Measurements from ENCODE around the gene RNF183.

The RNF183 gene

DNA sequence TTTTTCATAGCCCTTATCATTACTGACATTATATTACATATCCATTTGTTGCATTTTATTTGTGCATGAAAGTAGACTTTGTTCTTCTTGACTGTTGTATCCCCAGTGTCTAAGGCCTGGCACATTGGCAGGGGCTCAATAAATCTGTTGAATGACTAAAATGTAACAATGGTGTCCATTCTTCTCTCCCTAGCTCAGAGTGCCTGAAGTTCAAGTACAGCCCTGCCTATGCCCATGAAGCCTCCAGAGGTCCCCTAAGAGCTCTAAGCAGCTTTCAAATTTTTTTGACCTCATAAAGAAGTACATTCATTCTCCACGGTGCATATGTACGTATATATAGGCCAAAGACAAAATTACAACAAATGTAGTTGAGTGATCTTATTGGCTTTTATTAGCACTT, 42.0 kb upstream of the RNF183 start (continued):
- TF ChIP-seq, protein P1, sequence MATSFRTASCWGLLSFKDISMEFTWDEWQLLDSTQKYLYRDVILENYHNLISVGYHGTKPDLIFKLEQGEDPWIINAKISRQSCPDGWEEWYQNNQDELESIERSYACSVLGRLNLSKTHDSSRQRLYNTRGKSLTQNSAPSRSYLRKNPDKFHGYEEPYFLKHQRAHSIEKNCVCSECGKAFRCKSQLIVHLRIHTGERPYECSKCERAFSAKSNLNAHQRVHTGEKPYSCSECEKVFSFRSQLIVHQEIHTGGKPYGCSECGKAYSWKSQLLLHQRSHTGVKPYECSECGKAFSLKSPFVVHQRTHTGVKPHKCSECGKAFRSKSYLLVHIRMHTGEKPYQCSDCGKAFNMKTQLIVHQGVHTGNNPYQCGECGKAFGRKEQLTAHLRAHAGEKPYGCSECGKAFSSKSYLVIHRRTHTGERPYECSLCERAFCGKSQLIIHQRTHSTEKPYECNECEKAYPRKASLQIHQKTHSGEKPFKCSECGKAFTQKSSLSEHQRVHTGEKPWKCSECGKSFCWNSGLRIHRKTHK (tag by site-specific recombination; IDR thresholded peaks at IDR 0.05) = no peak
- no peak for TF ChIP-seq KLF1 (tag by site-specific recombination; IDR thresholded peaks at IDR 0.05)
- TF ChIP-seq, protein P2, sequence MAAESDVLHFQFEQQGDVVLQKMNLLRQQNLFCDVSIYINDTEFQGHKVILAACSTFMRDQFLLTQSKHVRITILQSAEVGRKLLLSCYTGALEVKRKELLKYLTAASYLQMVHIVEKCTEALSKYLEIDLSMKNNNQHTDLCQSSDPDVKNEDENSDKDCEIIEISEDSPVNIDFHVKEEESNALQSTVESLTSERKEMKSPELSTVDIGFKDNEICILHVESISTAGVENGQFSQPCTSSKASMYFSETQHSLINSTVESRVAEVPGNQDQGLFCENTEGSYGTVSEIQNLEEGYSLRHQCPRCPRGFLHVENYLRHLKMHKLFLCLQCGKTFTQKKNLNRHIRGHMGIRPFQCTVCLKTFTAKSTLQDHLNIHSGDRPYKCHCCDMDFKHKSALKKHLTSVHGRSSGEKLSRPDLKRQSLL (tag by site-specific recombination; IDR thresholded peaks at IDR 0.05) = no peak

DNA sequence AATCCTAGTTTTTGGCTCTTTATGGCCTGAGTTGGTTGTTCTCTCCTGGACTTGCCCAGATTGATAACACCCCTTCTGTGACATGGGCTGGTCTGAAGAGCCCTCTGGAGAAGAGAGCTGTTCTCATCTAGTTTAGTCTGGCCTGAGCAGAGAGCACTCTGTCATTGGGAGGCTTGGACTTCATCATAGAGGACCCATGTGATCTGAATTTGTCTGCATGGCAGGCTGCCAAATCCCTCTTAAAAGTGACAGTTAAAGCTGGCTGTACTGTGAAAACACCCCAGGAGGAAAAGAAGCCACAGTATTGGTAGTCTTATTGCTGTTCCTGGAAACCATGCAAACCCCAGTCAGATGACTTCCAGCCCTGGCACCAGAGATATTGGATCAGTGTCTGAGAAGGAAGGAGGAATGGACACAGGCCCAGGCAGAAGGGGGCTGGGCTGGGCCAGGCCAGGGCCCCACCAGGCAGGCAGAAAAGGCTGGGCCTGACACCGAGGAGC, 40.6 kb upstream of the RNF183 start:
- Histone ChIP-seq H3K27ac (ENCODE audit: extremely low read depth, low read depth, low read length) (peak overlapping the region; percentile 34), H3K4me3 (ENCODE audit: low read depth, low read length) (no peak overlapping the region), H3K9me3 (ENCODE audit: control insufficient read depth, insufficient read depth, low read depth, low read length) (no peaks in the 10 kb centered on the region), H3K36me3 (ENCODE audit: control insufficient read depth in 2 of 2, insufficient read depth in 1 of 2, low read length in 2 of 2) (no peaks in the 10 kb centered on the region), H3K4me1 (ENCODE audit: control insufficient read depth, insufficient read depth, low read length) (0 out of 2 replicates have a peak, but pooled peaks cover 4% of the 10 kb centered on the region)
- ChIA-PET CTCF (interaction anchor here (0.6 to 0.7 kb wide), 2 partner anchors 59 to 66 kb away, joined by 3 to 4 read pairs; no protein-coding TSS in a partner anchor), POLR2A (interaction anchor here (1.0 to 1.1 kb wide), 3 partner anchors 61 to 69 kb away, joined by 3 to 5 read pairs (median 4); partner anchors contain the start of genes C9orf43, CDC26, POLE3 and PRPF4)
- TF ChIP-seq ZNF76 (tag by site-specific recombination; IDR thresholded peaks at IDR 0.05; ENCODE audit: borderline replicate concordance, low read depth) (no peak), ZBTB8A (tag by site-specific recombination; IDR thresholded peaks at IDR 0.05) (0 out of 2 replicates have a peak, but pooled peaks have one; percentile 21), ZNF660 (tag by site-specific recombination; IDR thresholded peaks at IDR 0.05) (peak; percentile 93), ZNF10 (tag by site-specific recombination; IDR thresholded peaks at IDR 0.05) (no peak), ZNF202 (tag by site-specific recombination; IDR thresholded peaks at IDR 0.05; ENCODE audit: borderline replicate concordance) (no peak), ZIC2 (tag by site-specific recombination; IDR thresholded peaks at IDR 0.05) (peak; percentile 41; the same call in 1 of the 2 replicates), ZEB2 (tag by site-specific recombination; IDR thresholded peaks at IDR 0.05) (no peak), YY1 (tag by site-specific recombination; IDR thresholded peaks at IDR 0.05) (no peak), ZNF785 (tag by site-specific recombination; IDR thresholded peaks at IDR 0.05) (no peak), KLF10 (tag by site-specific recombination; IDR thresholded peaks at IDR 0.05) (peak; percentile 29; the same call in 1 of the 2 replicates), ZNF2 (tag by site-specific recombination; IDR thresholded peaks at IDR 0.05) (0 out of 2 replicates have a peak, but pooled peaks have one; percentile 24), ZNF114 (tag by site-specific recombination; IDR thresholded peaks at IDR 0.05) (no peak), SP2 (tag by site-specific recombination; IDR thresholded peaks at IDR 0.05) (peak; percentile 9; the same call in 1 of the 2 replicates), ZNF404 (tag by site-specific recombination; IDR thresholded peaks at IDR 0.05) (no peak), ZNF214 (tag by site-specific recombination; IDR thresholded peaks at IDR 0.05; ENCODE audit: borderline replicate concordance) (peak; percentile 28; the same call in 1 of the 2 replicates), ZBTB20 (tag by site-specific recombination; IDR thresholded peaks at IDR 0.05) (peak; percentile 24; the same call in 1 of the 2 replicates), KLF9 (tag by site-specific recombination; IDR thresholded peaks at IDR 0.05; ENCODE audit: low read depth) (no peak), IKZF3 (tag by site-specific recombination; IDR thresholded peaks at IDR 0.05) (0 out of 2 replicates have a peak, but pooled peaks have one; percentile 41), ZNF548 (tag by site-specific recombination; IDR thresholded peaks at IDR 0.05) (no peak)
- TF ChIP-seq, protein P3, sequence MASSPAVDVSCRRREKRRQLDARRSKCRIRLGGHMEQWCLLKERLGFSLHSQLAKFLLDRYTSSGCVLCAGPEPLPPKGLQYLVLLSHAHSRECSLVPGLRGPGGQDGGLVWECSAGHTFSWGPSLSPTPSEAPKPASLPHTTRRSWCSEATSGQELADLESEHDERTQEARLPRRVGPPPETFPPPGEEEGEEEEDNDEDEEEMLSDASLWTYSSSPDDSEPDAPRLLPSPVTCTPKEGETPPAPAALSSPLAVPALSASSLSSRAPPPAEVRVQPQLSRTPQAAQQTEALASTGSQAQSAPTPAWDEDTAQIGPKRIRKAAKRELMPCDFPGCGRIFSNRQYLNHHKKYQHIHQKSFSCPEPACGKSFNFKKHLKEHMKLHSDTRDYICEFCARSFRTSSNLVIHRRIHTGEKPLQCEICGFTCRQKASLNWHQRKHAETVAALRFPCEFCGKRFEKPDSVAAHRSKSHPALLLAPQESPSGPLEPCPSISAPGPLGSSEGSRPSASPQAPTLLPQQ (tag by site-specific recombination; IDR thresholded peaks at IDR 0.05) = peak; percentile 79
- TF ChIP-seq, protein P1 (tag by site-specific recombination; IDR thresholded peaks at IDR 0.05) = no peak
- TF ChIP-seq, protein P4, sequence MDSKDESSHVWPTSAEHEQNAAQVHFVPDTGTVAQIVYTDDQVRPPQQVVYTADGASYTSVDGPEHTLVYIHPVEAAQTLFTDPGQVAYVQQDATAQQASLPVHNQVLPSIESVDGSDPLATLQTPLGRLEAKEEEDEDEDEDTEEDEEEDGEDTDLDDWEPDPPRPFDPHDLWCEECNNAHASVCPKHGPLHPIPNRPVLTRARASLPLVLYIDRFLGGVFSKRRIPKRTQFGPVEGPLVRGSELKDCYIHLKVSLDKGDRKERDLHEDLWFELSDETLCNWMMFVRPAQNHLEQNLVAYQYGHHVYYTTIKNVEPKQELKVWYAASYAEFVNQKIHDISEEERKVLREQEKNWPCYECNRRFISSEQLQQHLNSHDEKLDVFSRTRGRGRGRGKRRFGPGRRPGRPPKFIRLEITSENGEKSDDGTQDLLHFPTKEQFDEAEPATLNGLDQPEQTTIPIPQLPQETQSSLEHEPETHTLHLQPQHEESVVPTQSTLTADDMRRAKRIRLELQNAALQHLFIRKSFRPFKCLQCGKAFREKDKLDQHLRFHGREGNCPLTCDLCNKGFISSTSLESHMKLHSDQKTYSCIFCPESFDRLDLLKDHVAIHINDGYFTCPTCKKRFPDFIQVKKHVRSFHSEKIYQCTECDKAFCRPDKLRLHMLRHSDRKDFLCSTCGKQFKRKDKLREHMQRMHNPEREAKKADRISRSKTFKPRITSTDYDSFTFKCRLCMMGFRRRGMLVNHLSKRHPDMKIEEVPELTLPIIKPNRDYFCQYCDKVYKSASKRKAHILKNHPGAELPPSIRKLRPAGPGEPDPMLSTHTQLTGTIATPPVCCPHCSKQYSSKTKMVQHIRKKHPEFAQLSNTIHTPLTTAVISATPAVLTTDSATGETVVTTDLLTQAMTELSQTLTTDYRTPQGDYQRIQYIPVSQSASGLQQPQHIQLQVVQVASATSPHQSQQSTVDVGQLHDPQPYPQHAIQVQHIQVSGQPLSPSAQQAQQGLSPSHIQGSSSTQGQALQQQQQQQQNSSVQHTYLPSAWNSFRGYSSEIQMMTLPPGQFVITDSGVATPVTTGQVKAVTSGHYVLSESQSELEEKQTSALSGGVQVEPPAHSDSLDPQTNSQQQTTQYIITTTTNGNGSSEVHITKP (tag by site-specific recombination; IDR thresholded peaks at IDR 0.05) = peak; percentile 90
- TF ChIP-seq, protein P5, sequence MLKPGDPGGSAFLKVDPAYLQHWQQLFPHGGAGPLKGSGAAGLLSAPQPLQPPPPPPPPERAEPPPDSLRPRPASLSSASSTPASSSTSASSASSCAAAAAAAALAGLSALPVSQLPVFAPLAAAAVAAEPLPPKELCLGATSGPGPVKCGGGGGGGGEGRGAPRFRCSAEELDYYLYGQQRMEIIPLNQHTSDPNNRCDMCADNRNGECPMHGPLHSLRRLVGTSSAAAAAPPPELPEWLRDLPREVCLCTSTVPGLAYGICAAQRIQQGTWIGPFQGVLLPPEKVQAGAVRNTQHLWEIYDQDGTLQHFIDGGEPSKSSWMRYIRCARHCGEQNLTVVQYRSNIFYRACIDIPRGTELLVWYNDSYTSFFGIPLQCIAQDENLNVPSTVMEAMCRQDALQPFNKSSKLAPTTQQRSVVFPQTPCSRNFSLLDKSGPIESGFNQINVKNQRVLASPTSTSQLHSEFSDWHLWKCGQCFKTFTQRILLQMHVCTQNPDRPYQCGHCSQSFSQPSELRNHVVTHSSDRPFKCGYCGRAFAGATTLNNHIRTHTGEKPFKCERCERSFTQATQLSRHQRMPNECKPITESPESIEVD (tag by site-specific recombination; IDR thresholded peaks at IDR 0.05) = no peak

Data from HEK293 (cell line).